NCI-H345 (cell line): ENCODE results near the gene CALCOCO2.
"Not testable (repeated sequence)": the region's sequence is repeated elsewhere in the genome, so short reads cannot be mapped to it uniquely, and the experiment has no call there.

Source experiments
- DNase-seq: peaks from one replicate; lab custom pipeline; 2025; lab: John Stamatoyannopoulos, UW

The CALCOCO2 gene

DNA sequence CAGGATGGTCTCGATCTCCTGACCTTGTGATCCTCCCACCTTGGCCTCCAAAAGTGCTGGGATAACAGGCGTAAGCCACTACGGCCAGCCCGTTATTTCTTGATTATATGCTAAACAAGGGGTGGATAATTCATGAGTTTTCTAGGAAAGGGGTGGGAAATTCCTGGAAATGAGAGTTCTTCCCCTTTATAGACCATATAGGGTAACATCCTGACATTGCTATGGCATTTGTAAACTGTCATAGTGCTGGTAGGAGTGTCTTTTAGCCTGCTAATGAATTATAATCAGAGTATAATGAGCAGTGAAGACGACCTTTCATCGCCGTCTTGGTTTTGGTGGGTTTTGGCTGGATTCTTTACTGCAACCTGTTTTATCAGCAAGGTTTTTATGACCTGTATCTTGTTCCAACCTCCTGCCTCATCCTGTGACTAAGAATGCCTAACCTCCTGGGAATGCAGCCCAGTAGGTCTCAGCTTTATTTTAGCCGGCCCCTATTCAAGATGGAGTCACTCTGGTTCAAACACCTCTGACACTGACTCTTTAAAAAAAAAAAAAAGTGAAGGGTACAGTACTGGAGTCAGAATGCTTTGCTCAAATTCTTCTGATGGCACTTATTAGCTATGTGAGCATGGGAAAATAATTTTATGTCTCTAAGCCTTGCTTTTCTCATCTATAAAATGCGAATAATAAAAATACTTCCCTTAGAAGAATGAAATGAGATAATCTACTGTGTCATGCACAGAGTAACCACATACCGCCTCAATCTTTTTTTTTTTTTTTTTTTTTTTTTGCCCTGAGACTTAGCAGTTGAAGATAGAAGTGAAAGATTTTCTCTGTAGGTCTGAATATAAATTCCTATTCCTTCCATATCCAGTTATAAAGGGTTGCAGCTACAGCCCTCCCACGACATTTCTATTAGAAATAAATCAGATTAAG is 5.1 kb upstream of the CALCOCO2 start:
- no peak for DNase-seq

DNA sequence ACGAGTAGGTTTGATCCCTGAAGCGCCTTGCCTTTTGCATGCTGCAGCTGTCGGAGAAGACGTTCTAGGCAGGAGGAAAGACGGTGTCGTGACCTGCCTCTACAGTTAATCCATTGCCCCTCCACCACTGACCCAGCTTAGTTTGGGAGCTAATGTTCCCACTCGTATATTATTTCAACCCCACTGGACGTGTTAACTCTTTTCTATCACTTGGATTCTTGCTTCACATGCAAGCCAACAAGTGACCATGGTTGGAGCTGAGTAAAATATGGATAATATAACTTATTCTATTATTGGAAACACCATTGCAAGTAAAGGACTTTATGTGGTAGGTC is 681 bp downstream of the CALCOCO2 start:
- DNase-seq, result no peak

DNA sequence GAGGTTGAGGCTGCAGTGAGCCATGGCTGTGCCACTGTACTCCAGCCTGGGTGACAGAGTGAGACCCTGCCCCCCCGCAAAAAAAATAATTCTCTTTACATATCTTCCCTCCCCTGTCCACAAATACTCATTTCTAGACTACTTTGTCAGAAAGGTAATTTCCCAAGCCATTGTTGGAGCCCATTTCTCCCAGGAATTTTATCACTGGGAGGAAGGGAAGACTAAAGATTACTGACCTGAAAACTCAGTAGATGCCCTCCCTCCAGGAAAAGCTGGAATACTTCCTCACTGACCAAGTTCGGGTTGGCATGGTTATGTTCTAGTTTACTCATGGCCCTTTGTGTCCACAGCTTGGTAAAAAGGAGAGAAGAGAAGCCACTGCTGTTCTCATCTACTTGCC is 4.1 kb downstream of the CALCOCO2 start:
- DNase-seq, result no peak

DNA sequence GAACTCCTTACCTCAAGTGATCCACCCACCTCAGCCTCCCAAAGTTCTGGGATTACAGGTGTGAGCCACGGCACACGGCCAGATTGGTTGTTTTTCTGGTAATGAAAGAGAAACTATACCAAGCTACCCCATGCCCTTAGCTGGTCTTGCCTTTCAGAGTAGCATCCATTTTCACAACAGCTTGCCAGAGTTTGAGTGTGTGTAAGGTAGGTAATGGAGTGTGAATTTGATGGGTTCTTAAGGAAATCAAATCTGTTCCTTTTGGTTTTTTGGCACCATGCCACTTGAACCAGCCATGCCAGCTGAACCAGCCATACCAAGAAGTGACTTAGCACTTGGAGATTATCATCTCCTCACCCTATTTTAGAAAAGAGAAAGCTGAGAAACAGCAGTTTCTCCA is 5.1 kb downstream of the CALCOCO2 start:
- no peak for DNase-seq

DNA sequence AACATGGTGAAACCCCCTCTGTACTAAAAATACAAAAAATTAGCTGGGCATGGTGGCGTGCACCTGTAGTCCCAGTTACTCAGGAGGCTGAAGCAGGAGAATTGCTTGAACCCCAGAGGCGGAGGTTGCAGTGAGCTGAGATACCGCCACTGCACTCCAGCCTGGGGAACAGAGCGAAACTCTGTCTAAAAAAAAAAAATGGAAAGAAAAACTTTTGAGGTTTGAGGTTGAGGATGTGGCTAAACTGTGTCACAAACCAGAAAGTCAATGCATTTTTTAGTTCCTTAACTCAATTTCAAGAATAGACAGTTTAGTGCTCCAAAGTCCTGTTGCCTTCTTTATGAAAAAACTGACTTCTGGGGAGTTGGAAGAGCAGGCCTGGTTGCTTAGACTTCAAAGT is 6.6 kb downstream of the CALCOCO2 start:
- DNase-seq, result not testable (repeated sequence)

DNA sequence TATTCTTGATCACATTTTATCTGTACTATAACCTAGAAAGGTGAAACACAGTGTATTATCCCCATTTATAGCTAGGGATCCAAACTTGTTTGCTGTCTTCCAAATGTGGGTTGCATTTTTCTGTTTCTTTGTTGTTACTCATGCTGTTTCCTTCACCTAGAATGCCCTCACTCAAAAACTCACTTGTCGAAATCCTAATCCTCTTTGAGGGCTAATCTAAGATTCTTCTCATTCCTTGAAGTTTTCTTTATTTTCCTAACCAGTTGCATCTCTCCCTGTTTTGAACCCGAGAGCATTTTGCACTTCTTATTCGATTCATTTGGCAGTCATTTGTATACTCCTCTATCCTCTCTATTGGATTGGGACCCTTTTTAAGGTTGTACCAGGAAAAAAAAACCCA is 9.6 kb downstream of the CALCOCO2 start:
- DNase-seq, result no peak

DNA sequence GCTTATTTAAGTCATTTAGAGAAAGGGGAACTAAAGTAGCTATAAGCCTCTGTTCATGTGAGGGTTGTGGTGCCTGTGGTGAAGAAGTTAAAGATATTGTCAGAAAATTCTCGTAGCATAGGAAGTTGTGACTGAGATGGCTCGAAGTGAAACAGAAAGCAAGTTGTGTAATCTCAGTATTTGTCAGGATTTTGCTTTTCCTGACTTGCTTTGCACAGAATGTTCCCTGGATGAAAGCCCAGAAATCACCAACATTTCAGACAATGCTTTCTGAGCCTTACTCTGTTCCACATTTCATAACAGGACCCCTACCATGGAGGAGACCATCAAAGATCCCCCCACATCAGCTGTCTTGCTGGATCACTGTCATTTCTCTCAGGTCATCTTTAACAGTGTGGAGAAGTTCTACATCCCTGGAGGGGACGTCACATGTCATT is 10.6 kb downstream of the CALCOCO2 start:
- no peak for DNase-seq

DNA sequence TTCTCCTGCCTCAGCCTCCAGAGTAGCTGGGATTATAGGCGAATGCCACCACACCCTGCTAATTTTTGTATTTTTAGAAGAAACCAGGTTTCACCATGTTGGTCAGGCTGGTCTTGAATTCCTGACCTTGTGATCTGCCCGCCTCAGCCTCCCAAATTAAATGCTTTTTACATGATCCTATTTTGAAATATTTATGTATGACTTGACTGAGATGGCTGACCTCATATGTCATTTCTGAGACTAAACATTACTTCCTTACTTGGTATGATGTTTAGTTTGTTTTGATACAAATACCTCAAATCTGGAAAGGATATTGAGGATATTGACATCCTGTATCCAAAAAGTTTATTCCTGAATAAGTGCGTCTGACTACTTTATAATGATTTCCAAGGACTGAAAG is 11.9 kb downstream of the CALCOCO2 start:
- no peak for DNase-seq

DNA sequence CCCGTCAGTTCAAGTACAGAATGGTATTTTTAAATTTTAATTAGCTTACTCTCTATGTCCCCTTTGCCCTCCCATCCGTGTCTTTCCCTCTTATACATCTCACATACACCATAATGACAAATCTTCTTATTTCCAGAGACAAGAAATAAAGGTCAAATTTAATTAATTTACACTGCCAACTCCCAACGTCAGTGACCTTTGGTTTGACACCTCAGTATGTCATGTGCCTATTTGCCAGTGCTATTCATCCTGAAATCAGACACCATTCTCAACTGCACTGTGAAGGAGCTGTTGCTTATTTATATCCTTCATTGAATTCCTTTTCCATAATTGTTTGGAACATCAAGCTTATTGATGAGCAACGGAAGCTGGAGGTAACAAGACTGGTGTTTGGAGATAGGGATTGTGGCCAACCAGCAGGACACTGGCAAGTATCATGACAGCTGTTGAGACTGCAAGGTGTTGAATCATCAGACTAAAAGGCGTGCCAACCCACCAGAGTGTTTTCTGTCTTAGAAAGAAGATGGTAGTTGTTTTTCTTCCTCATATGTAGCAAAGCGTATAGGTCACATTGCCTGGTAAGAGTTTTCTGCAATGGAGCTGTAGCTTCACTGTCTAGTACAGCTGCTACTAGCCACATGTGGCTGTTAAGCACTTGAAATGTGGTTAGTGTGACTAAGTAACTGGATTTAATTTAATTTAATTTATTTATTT is 12.5 kb downstream of the CALCOCO2 start:
- no peak for DNase-seq

DNA sequence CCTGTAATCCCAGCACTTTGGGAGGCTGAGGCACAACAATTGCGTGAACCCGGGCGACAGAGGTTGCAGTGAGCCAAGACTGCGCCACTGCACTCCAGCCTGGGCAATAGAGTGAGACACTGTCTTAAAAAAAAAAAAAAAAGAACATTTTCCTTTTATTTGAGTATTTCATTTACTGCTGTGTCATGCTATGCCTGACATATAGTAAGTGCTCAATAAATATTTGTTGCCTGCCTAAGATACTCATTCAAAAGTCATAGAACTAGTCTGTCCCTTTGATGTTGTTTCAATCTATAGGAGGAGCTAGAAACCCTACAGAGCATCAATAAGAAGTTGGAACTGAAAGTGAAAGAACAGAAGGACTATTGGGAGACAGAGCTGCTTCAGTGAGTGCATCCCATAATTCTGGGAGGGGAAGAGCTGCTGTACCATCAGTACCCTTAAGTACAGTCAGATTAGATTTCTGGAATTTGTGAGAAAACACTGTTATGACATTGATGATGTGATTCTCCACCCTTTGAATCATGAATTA is 20.0 kb downstream of the CALCOCO2 start:
- DNase-seq, result no peak

DNA sequence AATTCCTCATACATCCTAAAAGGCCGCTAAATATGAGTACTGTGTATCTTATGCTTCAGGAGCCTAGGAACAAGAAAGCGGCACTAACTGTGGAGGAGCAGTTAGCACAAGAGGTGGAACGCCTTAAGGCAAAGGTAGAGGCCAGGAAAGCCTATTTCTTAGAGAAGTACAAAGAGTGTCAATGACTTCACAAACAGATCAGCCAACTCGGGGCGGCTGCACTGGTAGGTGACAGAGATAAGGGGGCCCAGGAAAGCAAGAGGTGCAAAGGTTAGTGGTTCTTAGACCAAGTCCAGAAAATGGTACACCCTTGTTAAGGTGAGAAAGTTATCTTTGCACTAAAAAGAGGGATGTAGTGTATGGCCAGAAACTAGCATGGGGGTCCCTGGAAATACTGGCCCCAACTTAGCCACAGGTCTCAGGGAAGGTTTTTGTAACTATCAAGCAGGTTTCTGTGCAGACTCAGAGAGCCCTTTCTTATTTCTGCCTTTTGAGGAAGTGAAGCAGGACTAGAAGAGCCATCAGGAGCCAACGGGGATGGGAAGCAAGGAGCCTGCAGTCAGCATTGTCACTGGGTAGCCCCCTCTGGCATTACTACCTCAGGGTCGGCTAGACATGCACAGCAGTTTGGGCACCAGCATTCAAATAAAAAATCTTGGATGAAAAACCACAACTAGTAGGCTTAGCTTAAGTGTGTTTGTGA is 24.1 kb downstream of the CALCOCO2 start:
- DNase-seq, result no peak

DNA sequence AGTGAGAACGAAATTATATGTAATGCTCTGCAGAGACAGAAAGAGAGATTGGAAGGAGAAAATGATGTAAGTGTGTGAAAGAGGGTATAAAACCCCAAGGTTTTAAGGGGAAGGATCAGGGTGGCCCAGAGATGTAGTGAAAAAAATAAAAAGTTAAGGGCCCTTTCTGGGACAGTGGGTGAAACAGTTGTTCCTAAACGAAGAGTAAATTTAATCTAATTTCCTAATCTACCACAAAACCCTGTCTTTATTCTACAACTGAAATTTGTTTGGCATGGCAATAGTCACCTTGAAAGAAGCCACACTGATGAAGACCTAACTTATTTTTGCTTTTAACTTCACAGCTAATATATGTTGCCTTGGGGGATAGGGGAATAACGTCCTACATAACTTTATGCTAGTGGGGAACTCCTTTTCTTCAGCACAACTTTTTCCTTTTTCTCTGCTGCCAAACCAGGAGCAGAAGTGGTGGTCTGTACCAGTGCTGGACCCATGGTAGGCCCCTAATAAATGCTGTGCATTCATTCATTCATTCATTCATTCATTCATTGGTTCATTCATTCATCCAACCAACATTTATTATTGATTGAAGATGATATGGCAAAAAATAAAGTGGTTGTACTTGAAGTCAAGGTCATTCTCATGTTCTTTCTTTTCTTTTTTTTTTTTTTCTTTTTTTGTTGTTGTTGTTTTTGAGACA is 25.4 kb downstream of the CALCOCO2 start:
- no peak for DNase-seq

DNA sequence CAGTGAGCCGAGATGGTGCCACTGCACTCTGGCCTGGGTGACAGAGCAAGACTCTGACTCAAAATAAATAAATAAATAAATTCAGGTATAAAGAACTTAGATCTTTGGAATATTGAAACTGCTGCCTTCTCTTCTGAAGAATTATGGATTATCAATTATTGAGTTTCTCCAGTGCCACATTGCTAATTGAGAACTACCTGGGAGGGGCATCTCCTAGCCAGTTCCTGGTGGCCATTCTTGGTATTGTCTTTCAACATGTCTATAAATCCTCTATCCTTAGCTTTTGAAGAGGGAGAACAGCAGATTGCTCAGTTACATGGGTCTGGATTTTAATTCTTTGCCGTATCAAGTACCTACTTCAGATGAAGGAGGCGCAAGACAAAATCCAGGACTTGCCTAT is 29.2 kb downstream of the CALCOCO2 start:
- no peak for DNase-seq

DNA sequence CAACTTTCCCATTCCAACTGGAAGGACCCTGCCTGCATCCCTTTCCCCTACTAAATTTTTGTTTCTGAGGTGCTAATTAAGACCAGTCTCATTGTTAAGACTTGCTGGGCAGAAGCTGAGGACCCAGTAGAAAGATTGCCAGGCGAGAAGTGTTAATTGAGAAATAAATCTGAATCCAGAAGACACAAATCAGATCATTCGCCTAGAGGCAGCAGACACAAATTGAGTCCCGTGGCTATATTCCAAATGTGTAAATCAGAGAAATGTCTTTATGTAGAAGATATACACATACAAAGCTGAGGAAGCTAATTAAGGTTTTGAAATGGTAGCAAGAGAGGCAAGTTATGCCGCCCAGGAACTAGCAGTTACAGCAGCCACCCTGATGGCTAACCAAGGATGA is 29.6 kb downstream of the CALCOCO2 start:
- no peak for DNase-seq

DNA sequence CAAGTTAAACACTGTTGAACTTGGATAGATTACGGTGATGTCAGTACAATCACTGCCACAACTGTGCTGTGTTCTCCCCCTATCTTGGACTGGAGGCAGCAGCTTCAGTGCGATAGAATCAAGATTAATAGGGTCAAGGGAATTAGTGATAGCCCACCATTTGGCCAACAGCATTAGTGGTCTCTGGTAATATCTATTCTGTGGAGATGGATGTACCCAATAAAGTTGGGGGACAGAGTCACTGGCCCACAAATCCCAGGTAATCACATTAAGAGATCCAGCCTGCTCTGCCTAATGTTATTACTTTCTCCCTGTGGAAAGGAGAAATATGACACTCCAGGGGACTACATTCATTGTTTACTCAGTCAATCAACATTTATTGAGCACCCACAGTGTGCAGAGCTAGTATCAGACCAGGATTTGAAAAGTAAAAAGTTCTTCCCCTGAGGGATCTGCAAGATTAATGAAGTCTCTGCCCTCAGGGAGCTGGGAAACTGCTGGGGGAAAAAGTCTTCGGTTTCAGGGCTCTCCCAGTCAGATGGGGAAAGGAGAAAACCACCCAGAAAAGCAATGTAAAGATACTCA is 38.2 kb downstream of the CALCOCO2 start:
- no peak for DNase-seq

DNA sequence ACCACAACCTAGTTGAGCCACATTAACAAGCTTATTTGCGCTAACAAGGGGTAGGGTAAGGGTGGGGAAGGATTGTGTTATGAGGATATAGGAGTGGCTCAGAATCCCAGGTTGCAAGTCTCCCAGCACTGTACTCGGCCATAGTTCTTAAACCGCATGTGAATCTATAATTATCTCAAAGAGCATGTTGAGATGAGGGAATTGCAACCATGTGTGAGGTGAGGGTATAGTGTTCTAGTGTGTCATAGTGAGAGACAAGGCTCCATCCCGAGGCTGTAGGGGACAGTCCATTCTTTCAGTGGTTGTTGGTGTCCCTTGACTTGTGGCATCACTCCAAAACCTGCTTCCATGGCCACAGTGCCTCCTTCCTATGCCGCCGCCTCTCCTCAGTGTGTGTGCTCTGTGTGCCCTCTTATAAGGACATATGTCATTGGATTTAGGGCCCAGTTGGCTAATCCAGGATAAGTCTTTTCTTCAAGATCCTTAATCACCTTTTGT is 39.0 kb downstream of the CALCOCO2 start:
- no peak for DNase-seq

DNA sequence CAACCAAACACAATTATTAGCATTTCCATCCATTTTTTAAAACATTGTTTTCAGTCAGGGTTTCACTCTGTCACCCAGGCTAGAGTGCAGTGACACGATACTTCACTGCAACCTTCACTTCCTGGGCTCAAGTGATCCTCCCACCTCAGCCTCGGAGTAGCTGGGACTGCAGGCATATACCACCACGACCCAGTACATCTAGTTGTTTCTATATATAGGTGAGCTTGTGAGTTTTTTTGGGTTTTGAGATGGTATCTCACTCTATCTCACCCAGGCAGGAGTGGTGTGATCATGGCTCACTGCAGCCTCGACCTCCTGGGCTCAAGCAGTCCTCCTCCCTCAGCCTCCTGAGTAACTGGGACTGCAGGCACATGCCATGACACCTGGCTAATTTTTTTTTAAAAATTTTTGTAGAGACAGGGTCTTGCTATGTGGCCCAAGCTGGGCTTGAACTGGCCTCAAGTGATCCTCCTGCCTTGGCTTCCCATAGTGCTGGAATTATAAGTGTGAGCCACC is 40.3 kb downstream of the CALCOCO2 start:
- DNase-seq, result no peak

DNA sequence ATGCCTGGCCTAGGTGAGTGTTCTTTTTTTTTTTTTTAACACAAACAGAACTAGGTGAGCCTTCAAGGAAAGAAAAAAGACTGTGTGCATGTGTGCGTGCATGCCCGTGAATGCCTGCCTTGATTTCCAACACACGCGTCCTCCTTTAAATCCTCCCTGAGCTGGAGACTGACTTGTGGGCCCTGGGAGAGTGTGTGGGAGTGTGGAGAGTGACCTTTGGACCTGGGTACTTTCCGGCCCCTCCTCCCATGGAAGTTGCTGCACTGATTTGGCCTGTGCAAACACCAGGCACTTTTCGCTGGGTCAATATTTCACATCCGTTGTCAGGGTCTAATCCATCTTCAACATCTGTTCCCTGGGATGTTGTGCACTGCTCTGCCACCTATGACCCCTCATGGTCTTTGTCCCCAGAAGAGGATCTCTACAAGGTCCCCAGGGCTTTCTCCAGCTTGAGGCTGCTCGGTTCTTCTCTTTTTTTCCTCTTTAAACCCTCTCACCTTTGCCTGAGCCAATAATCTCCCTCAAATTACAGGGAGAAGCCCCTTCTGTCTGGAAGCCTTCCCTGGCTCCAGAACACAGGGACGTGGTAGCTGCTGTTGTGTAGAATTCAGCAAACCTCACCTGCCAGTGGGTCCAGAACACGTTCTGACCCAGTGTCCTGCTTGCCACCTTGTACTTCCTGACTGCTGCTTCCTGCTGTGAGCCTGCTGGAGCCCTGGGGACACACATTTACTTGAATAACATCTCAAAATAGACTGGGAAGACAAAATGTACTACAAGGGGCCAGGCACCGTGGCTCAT is 40.9 kb downstream of the CALCOCO2 start:
- no peak for DNase-seq

DNA sequence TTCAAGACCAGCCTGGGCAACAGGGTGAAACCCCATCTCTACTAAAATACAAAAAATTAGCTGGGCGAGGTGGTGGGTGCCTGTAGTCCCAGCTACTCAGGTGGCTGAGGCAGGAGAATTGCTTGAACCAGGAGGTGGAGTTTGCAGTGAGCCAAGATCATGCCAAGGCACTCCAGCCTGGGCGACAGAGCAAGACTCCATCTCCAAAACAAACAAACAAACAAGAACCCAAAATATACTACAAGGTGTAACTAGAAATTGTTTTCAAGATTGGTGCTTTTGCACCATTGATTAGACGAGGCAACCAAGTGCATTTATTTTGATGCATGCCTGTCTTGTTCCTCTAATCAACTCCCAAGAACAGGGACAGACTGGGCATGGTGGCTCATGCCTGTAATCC is 41.6 kb downstream of the CALCOCO2 start:
- DNase-seq, result not testable (repeated sequence)

DNA sequence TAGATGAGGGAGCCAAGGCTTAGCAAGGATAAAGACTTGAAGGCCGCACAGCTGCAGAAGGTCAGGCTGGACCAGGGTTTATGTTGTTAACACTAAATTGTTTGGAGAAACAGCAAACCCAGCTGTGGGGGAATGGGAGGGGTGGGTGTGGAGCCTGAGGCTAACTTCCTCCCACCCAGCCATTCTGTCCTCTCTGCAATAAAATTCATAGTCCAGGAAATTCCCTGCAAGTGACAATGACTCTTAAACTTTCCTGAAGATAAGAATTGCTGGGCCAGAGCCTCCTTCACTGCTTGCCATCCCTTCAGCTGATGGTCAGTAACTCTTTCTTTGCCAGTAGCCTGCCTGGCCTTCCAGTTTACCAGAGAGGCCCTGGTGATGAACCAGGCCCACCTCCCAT is 42.4 kb downstream of the CALCOCO2 start:
- DNase-seq, result no peak
